ENCODE measurements around the gene STPG4. TPM values are rescaled to one million over a fixed set of nuclear protein-coding genes. Genes with fewer than 3 reads are reported as not detected.

Gene STPG4
- total and polyA plus RNA-seq, 2 of the 8 experiments (the other 6 are each of a cell fraction or from before 2014, with no cell fraction given): 0.28 TPM; not detected in 1

DNA sequence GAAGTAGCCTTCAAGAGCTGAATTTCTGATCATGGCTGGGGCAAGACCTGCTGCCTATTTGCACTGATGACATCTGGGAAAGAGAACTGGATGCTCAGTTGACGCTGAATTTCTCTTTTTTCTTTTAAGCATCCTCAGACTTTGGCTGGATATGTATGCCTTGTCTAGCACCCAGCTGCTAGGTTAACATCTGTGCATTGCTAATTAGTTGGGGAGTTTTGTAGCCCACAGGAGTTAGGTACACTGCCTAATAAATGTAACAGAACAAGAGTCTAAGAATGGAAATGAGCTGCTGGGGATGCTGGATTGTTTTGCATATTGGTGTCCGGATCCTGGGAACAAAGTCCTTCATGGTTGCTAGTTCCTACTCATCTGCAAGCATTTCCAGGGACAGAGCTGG, 40.9 kb upstream of the STPG4 start (continued):
- TF ChIP-seq, protein P1, sequence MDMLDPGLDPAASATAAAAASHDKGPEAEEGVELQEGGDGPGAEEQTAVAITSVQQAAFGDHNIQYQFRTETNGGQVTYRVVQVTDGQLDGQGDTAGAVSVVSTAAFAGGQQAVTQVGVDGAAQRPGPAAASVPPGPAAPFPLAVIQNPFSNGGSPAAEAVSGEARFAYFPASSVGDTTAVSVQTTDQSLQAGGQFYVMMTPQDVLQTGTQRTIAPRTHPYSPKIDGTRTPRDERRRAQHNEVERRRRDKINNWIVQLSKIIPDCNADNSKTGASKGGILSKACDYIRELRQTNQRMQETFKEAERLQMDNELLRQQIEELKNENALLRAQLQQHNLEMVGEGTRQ (IDR thresholded peaks at IDR 0.05; ENCODE audit: low read length): no peak
- no peak for TF ChIP-seq POU5F1 (IDR thresholded peaks at IDR 0.05; ENCODE audit: low read depth, low read length)

All from H1 (cell line).